ENCODE results near the gene ARHGAP6. TPM values are rescaled to one million over a fixed set of nuclear protein-coding genes. Genes with fewer than 3 reads are reported as not detected.

ARHGAP6 gene
- total and polyA plus RNA-seq, 8 donors: 7.0 to 25.4 (median 20.5) TPM

DNA sequence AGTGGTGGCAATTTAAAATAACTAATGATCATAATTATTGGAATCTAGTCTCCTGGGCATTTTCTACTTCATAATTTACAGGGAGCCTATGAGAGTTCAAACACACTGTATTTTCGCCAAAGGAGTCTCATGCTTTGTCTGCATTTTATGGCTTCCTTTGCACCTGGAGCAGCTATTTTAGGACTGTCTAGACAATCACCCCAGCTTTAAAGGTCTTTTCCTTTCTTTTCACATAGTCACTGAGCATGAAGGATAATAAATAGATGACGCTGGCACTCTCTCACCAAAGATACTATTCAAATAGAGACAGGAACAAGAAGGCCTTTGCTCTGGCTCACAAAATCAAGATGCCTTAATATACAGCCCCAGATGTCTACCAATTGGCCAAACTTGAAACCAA is 329.5 kb downstream of the ARHGAP6 start:
- H3K4me1 ChIP-seq: no peaks in the 10 kb centered on the region
- no peaks in the 10 kb centered on the region for H3K27me3 ChIP-seq
- intact Hi-C loops (cut with DNase I): no loop called here
- TF ChIP-seq, protein P1, sequence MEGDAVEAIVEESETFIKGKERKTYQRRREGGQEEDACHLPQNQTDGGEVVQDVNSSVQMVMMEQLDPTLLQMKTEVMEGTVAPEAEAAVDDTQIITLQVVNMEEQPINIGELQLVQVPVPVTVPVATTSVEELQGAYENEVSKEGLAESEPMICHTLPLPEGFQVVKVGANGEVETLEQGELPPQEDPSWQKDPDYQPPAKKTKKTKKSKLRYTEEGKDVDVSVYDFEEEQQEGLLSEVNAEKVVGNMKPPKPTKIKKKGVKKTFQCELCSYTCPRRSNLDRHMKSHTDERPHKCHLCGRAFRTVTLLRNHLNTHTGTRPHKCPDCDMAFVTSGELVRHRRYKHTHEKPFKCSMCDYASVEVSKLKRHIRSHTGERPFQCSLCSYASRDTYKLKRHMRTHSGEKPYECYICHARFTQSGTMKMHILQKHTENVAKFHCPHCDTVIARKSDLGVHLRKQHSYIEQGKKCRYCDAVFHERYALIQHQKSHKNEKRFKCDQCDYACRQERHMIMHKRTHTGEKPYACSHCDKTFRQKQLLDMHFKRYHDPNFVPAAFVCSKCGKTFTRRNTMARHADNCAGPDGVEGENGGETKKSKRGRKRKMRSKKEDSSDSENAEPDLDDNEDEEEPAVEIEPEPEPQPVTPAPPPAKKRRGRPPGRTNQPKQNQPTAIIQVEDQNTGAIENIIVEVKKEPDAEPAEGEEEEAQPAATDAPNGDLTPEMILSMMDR (IDR thresholded peaks at IDR 0.05): no peak
- no peak overlapping the region for H3K4me3 ChIP-seq
- H3K36me3 ChIP-seq: no peaks in the 10 kb centered on the region
- ATAC-seq (no peak), DNase-seq (no peak)
- H3K27ac ChIP-seq: no peak overlapping the region
- H3K9me3 ChIP-seq: no peaks in the 10 kb centered on the region

DNA sequence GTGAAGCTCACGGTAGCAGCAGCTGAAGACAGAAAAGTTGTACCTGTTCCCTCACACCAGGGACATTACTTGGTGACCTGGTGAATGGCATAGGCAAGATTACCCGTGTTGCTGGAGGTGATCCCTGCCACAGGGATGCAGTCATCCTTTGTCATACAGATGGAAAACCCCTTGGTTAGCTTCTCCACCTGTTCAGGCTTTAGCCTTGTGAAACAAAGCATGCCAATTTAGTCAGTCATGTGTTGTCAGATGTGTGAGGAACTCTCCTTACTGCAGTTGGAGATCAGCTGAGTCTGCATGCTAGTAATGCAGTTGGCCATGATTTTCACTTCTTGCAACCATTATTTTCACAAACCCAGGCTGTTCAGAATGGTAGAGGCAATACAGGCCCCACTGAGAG is 331.6 kb downstream of the ARHGAP6 start:
- DNase-seq (no peak), ATAC-seq (no peak)
- Histone ChIP-seq H3K4me1 (no peaks in the 10 kb centered on the region), H3K36me3 (no peaks in the 10 kb centered on the region), H3K4me3 (no peak overlapping the region), H3K27ac (no peak overlapping the region), H3K27me3 (no peaks in the 10 kb centered on the region), H3K9me3 (no peaks in the 10 kb centered on the region)
- intact Hi-C loops (cut with DNase I): no loop called here
- TF ChIP-seq, protein P1 (IDR thresholded peaks at IDR 0.05): no peak

DNA sequence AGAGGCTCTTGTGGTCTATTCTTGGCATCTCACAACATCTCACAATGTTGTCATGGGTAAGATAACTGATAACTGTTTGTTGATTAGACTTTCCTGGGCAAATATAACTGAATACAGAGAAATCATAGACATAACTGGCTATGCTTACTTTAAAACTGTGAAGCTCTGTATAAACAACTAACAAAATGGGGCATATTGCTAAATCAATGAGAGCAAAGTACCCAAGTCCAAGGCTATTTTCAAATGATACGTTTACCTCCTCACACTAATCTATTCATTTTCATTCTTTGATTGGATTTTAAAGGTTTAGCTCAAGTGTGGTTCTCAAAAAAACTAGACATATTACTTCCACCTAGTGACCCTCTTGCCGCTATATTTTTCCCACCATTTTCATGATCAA is 333.9 kb downstream of the ARHGAP6 start:
- H3K27ac ChIP-seq: no peak overlapping the region
- no peak for ATAC-seq
- no peaks in the 10 kb centered on the region for H3K36me3 ChIP-seq
- no peak overlapping the region for H3K4me3 ChIP-seq
- intact Hi-C loops (cut with DNase I): no loop called here
- no peaks in the 10 kb centered on the region for H3K9me3 ChIP-seq
- H3K4me1 ChIP-seq: no peaks in the 10 kb centered on the region
- no peak for DNase-seq
- TF ChIP-seq, protein P1 (IDR thresholded peaks at IDR 0.05): no peak
- H3K27me3 ChIP-seq: no peaks in the 10 kb centered on the region

DNA sequence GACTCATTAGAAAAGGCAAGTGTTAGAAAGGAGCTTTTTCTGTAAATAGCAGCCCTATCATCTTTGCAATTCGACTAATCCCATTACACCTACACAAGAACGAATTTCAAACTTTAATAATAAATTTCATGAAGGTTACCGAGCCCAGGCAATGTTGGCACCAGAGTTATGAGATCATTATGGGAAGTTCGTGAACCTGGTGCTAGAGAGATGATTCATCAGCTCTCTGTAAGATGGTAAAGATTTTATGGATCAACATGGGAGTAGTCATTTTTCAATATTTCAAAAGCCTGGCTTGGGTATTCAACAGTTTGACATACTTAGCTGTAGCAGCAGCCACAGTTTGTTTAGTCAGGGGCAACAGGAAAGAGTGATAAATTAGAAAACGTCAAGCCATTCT is 336.7 kb downstream of the ARHGAP6 start:
- no peak for DNase-seq
- Histone ChIP-seq H3K27ac (no peak overlapping the region), H3K4me3 (no peak overlapping the region), H3K4me1 (no peaks in the 10 kb centered on the region), H3K9me3 (peaks cover 0 to 3% of the 10 kb centered on the region in 2 donors), H3K27me3 (no peaks in the 10 kb centered on the region), H3K36me3 (no peaks in the 10 kb centered on the region)
- intact Hi-C loops (cut with DNase I): no loop called here
- no peak for ATAC-seq
- TF ChIP-seq, protein P1 (IDR thresholded peaks at IDR 0.05): no peak

DNA sequence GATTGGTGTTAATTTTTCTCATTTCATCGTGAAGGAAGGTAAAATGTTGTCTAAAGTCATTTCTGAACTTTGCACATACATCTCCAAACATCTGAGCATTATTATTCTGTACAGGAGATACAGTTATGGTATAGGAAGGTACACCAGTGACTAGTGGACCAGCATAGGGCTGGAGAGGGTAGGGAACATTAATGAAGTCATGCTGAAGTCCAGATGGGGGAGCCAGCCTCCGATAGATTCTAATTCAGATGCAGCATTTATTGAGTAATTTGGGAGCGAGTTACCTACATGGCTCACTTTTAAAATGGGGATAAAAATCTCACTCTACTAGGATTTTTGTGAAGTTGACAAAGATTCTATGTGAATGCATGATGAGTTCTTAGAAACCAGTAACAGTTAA is 337.6 kb downstream of the ARHGAP6 start:
- intact Hi-C loops (cut with DNase I): no loop called here
- H3K27ac ChIP-seq: no peak overlapping the region
- DNase-seq (no peak), ATAC-seq (no peak)
- H3K4me3 ChIP-seq: no peak overlapping the region
- no peaks in the 10 kb centered on the region for H3K4me1 ChIP-seq
- TF ChIP-seq, protein P1 (IDR thresholded peaks at IDR 0.05): no peak
- H3K27me3 ChIP-seq: no peaks in the 10 kb centered on the region
- peaks cover 0 to 3% of the 10 kb centered on the region in 2 donors for H3K9me3 ChIP-seq
- no peaks in the 10 kb centered on the region for H3K36me3 ChIP-seq
